AG04449 (cell line): ENCODE results near the gene STK38L.

Experiments
- CTCF ChIA-PET: fragments of 350-600 bp; formaldehyde crosslinking; extraction: SDS; loops from one replicate; lab custom pipeline; 2021; ENCODE audit warnings: antibody characterized with exemption; lab: Yijun Ruan, JAX
- POLR2A ChIA-PET: fragments of 400-600, 350-600 bp; formaldehyde crosslinking; extraction: SDS; loops from one replicate; lab custom pipeline; 2020; ENCODE audit warnings: antibody characterized with exemption, inconsistent platforms; lab: Yijun Ruan, JAX
- DNase-seq: peaks from one replicate; pipeline ENCODE4 v3.0.0-alpha.2; 2010; ENCODE audit warnings: low read depth, low spot score
- H3K4me3 ChIP-seq: 2 replicates; pipeline ENCODE4 v1.5.1; 2011; ENCODE audit warnings: low read depth, mild to moderate bottlenecking, control low read depth, low read length
- CTCF ChIP-seq: IDR thresholded peaks from one replicate; pipeline ENCODE4 v1.5.1; 2011; ENCODE audit warnings: mild to moderate bottlenecking, moderate library complexity, low read length, control low read depth, inconsistent platforms; ENCODE audit not compliant: insufficient read depth; ENCODE audit errors: missing control alignments

The STK38L gene

GRCh38 chr12:27213304-27213703, 30.8 kb upstream of the STK38L start:
- no peak overlapping the region for H3K4me3 ChIP-seq
- no peak for DNase-seq
- ChIA-PET CTCF (interaction anchor here (1.3 to 1.5 kb wide), 2 partner anchors 13 to 22 kb away, joined by 3 to 4 read pairs; no protein-coding TSS in a partner anchor), POLR2A (no interaction called here)
- no peak for TF ChIP-seq CTCF

GRCh38 chr12:27213830-27214787, 30.0 kb upstream of the STK38L start:
- ChIA-PET CTCF (interaction anchor here (1.3 to 1.5 kb wide), 2 partner anchors 14 to 21 kb away, joined by 3 to 4 read pairs; no protein-coding TSS in a partner anchor), POLR2A (no interaction called here)
- H3K4me3 ChIP-seq = no peak overlapping the region
- no peak for TF ChIP-seq CTCF
- no peak for DNase-seq

- no peak for TF ChIP-seq CTCF
- CTCF ChIA-PET = interaction anchor here (1.0 kb wide), 1 partner anchor 75 kb away, joined by 4 read pairs; no protein-coding TSS in a partner anchor
- POLR2A ChIA-PET = no interaction called here
- H3K4me3 ChIP-seq = no peak overlapping the region
- DNase-seq = no peak
Observed at GRCh38 chr12:27217590-27217989, 26.5 kb upstream of the STK38L start.

- POLR2A ChIA-PET = no interaction called here
- TF ChIP-seq CTCF = no peak
- H3K4me3 ChIP-seq = no peak overlapping the region
- no peak for DNase-seq
- CTCF ChIA-PET = interaction anchor here (1.0 kb wide), 1 partner anchor 43 kb away, joined by 3 read pairs; no protein-coding TSS in a partner anchor
Observed at GRCh38 chr12:27219693-27220054, 24.4 kb upstream of the STK38L start.

GRCh38 chr12:27220055-27220987, 23.8 kb upstream of the STK38L start:
- ChIA-PET CTCF (interaction anchor here (0.6 kb wide), 2 partner anchors 85 to 210 kb away, joined by 3 to 4 read pairs; no protein-coding TSS in a partner anchor), POLR2A (no interaction called here)
- DNase-seq = no peak
- no peak overlapping the region for H3K4me3 ChIP-seq
- TF ChIP-seq CTCF = no peak

GRCh38 chr12:27220988-27221345, 23.1 kb upstream of the STK38L start:
- ChIA-PET CTCF (interaction anchor here (0.6 kb wide), 1 partner anchor 210 kb away, joined by 4 read pairs; no protein-coding TSS in a partner anchor), POLR2A (no interaction called here)
- no peak overlapping the region for H3K4me3 ChIP-seq
- TF ChIP-seq CTCF = no peak
- no peak for DNase-seq
